BLaER1 treated with 17β-estradiol and CSF1 and Interleukin-3, amounts not matched to agents 10 nM and 100 nM (cell line): ENCODE results near the gene KLF17.
A peak's percentile ranks its signal among the peaks of the same experiment; 100 is the strongest.

Experiments
- H3K27ac ChIP-seq, 11 experiments: shearing (Covaris generic); formaldehyde crosslinking; 2 replicates each; pipeline ENCODE4 v1.8.1; 2022
- H3K27me3 ChIP-seq, 11 experiments: shearing (Covaris generic); formaldehyde crosslinking; 2 replicates each; pipeline ENCODE4 v1.8.1; 2022
- H3K36me3 ChIP-seq, 11 experiments: shearing (Covaris generic); formaldehyde crosslinking; 2 replicates each; pipeline ENCODE4 v1.8.1; 2022
- H3K4me1 ChIP-seq, 10 experiments: shearing (Covaris generic); formaldehyde crosslinking; 2 replicates each; pipeline ENCODE4 v1.8.1; 2022
- H3K4me2 ChIP-seq, 11 experiments: shearing (Covaris generic); formaldehyde crosslinking; 2 replicates each; pipeline ENCODE4 v1.8.1; 2022
- H3K4me3 ChIP-seq, 10 experiments: shearing (Covaris generic); formaldehyde crosslinking; 2 replicates each; pipeline ENCODE4 v1.8.1; 2022
- H3K9ac ChIP-seq, 11 experiments: shearing (Covaris generic); formaldehyde crosslinking; 2 replicates each; pipeline ENCODE4 v1.8.1; 2022
- H3K9me3 ChIP-seq, 11 experiments: shearing (Covaris generic); formaldehyde crosslinking; replicated peaks in 1 of 11; 2 replicates each; pipeline ENCODE4 v1.8.1; 2022
- H4K20me1 ChIP-seq, 11 experiments: shearing (Covaris generic); formaldehyde crosslinking; 2 replicates each; pipeline ENCODE4 v1.8.1; 2022
- Cebpa-rat ChIP-seq, 11 experiments: shearing (Covaris generic); IDR thresholded peaks; 2 replicates each; pipeline ENCODE4 v1.8.1; 2022

Gene KLF17

GRCh38 chr1:44118682-44119081 is at the start of gene KLF17:
Gene KLF17 (plus strand): TSS chr1:44118821. CDS start chr1:44118908, 87 bp downstream.
- no peaks in the 10 kb centered on the region for H3K27me3 ChIP-seq
- no peaks in the 10 kb centered on the region; a peak in 1 of 22 replicates for H3K9me3 ChIP-seq
- no peak within 1 kb of the TSS for H3K9ac ChIP-seq
- H4K20me1 ChIP-seq = no peaks in the 10 kb centered on the region; a peak in 1 of 22 replicates
- no peak within 1 kb of the TSS for H3K4me3 ChIP-seq
- H3K4me1 ChIP-seq = peaks cover 0 to 7% (median 0%) of the 10 kb centered on the region in 10 experiments; a peak in 1 of 20 replicates
- H3K36me3 ChIP-seq = no peaks in the 10 kb centered on the region
- H3K27ac ChIP-seq = no peak within 1 kb of the TSS
- TF ChIP-seq Cebpa-rat (IDR thresholded peaks at IDR 0.05) = no peak
- H3K4me2 ChIP-seq = no peak within 1 kb of the TSS

GRCh38 chr1:44071461-44071860 is 47.2 kb upstream of the KLF17 start:
- H3K9me3 ChIP-seq = peaks cover 0 to 11% (median 0%) of the 10 kb centered on the region in 11 experiments; a peak in 9 of 22 replicates
- no peaks in the 10 kb centered on the region for H3K27me3 ChIP-seq
- H3K4me2 ChIP-seq = peak overlapping the region; percentile 23 to 96 (median 55); a peak in 18 of 22 replicates
- peak overlapping the region in 5 of 11 experiments; percentile 1 to 30 (median 23); a peak in 5 of 22 replicates for H3K27ac ChIP-seq
- peaks cover 68 to 80% (median 77%) of the 10 kb centered on the region in 10 experiments for H3K4me1 ChIP-seq
- H3K36me3 ChIP-seq = no peaks in the 10 kb centered on the region
- TF ChIP-seq Cebpa-rat (IDR thresholded peaks at IDR 0.05) = no peak
- H4K20me1 ChIP-seq = no peaks in the 10 kb centered on the region
- no peak overlapping the region for H3K9ac ChIP-seq
- no peak overlapping the region for H3K4me3 ChIP-seq

- Histone ChIP-seq H3K36me3 (no peaks in the 10 kb centered on the region), H3K9me3 (peaks cover 0 to 11% (median 0%) of the 10 kb centered on the region in 11 experiments; a peak in 9 of 22 replicates), H3K27ac (peak overlapping the region in 4 of 11 experiments; percentile 21 to 30 (median 24); a peak in 3 of 22 replicates), H3K9ac (no peak overlapping the region), H4K20me1 (no peaks in the 10 kb centered on the region), H3K27me3 (no peaks in the 10 kb centered on the region), H3K4me3 (no peak overlapping the region), H3K4me2 (peak overlapping the region in 10 of 11 experiments; percentile 23 to 96 (median 54); a peak in 20 of 22 replicates), H3K4me1 (peaks cover 60 to 76% (median 70%) of the 10 kb centered on the region in 10 experiments)
- no peak for TF ChIP-seq Cebpa-rat (IDR thresholded peaks at IDR 0.05)
Observed at GRCh38 chr1:44072204-44072603, 46.4 kb upstream of the KLF17 start.

- H3K9ac ChIP-seq = no peak overlapping the region
- no peak overlapping the region; a peak in 2 of 22 replicates for H3K27ac ChIP-seq
- H3K36me3 ChIP-seq = no peaks in the 10 kb centered on the region
- peaks cover 54 to 70% (median 64%) of the 10 kb centered on the region in 10 experiments for H3K4me1 ChIP-seq
- no peak overlapping the region for H3K4me3 ChIP-seq
- no peaks in the 10 kb centered on the region for H4K20me1 ChIP-seq
- H3K4me2 ChIP-seq = peak overlapping the region; percentile 50 to 96 (median 55); a peak in 21 of 22 replicates
- no peaks in the 10 kb centered on the region for H3K27me3 ChIP-seq
- TF ChIP-seq Cebpa-rat (IDR thresholded peaks at IDR 0.05) = no peak
- peaks cover 0 to 11% (median 0%) of the 10 kb centered on the region in 11 experiments; a peak in 9 of 22 replicates for H3K9me3 ChIP-seq
Observed at GRCh38 chr1:44072821-44073220, 45.8 kb upstream of the KLF17 start.

GRCh38 chr1:44073528-44073927 is 45.1 kb upstream of the KLF17 start:
- Histone ChIP-seq H3K9ac (no peak overlapping the region), H3K36me3 (no peaks in the 10 kb centered on the region), H3K4me2 (peak overlapping the region; percentile 50 to 96 (median 55)), H3K27ac (no peak overlapping the region; a peak in 3 of 22 replicates), H4K20me1 (no peaks in the 10 kb centered on the region), H3K4me3 (no peak overlapping the region), H3K27me3 (no peaks in the 10 kb centered on the region), H3K4me1 (peaks cover 47 to 63% (median 57%) of the 10 kb centered on the region in 10 experiments), H3K9me3 (peaks cover 0 to 11% (median 0%) of the 10 kb centered on the region in 11 experiments; a peak in 9 of 22 replicates)
- TF ChIP-seq Cebpa-rat (IDR thresholded peaks at IDR 0.05) = no peak

GRCh38 chr1:44074415-44074814 is 44.2 kb upstream of the KLF17 start:
- Histone ChIP-seq H3K27ac (no peak overlapping the region), H3K27me3 (no peaks in the 10 kb centered on the region), H3K4me1 (peaks cover 42 to 54% (median 51%) of the 10 kb centered on the region in 10 experiments), H4K20me1 (no peaks in the 10 kb centered on the region), H3K36me3 (no peaks in the 10 kb centered on the region), H3K4me2 (peak overlapping the region in 7 of 11 experiments; percentile 25 to 96 (median 55); a peak in 9 of 22 replicates), H3K9me3 (peaks cover 0 to 5% (median 0%) of the 10 kb centered on the region in 11 experiments; a peak in 7 of 22 replicates), H3K4me3 (no peak overlapping the region), H3K9ac (no peak overlapping the region)
- TF ChIP-seq Cebpa-rat (IDR thresholded peaks at IDR 0.05) = no peak

GRCh38 chr1:44076066-44076465 is 42.6 kb upstream of the KLF17 start:
- Histone ChIP-seq H4K20me1 (no peaks in the 10 kb centered on the region), H3K4me3 (no peak overlapping the region), H3K36me3 (no peaks in the 10 kb centered on the region), H3K9me3 (no peaks in the 10 kb centered on the region), H3K9ac (no peak overlapping the region), H3K4me2 (no peak overlapping the region), H3K27me3 (no peaks in the 10 kb centered on the region), H3K4me1 (peaks cover 28 to 39% (median 36%) of the 10 kb centered on the region in 10 experiments), H3K27ac (no peak overlapping the region)
- TF ChIP-seq Cebpa-rat (IDR thresholded peaks at IDR 0.05) = no peak

GRCh38 chr1:44077421-44077820 is 41.2 kb upstream of the KLF17 start:
- Histone ChIP-seq H3K4me2 (no peak overlapping the region), H3K27ac (no peak overlapping the region), H3K9me3 (no peaks in the 10 kb centered on the region)

GRCh38 chr1:44078104-44078503 is 40.5 kb upstream of the KLF17 start:
- no peaks in the 10 kb centered on the region for H3K36me3 ChIP-seq
- peaks cover 10 to 18% (median 17%) of the 10 kb centered on the region in 10 experiments for H3K4me1 ChIP-seq
- no peak overlapping the region for H3K27ac ChIP-seq
- H3K9me3 ChIP-seq = no peaks in the 10 kb centered on the region
- H3K27me3 ChIP-seq = no peaks in the 10 kb centered on the region
- no peak overlapping the region for H3K9ac ChIP-seq
- no peaks in the 10 kb centered on the region for H4K20me1 ChIP-seq
- no peak overlapping the region for H3K4me3 ChIP-seq
- no peak overlapping the region for H3K4me2 ChIP-seq
- no peak for TF ChIP-seq Cebpa-rat (IDR thresholded peaks at IDR 0.05)

More at GRCh38 chr1:44077421-44077820, 41.2 kb upstream of the KLF17 start:
- TF ChIP-seq Cebpa-rat (IDR thresholded peaks at IDR 0.05) = no peak
- peaks cover 16 to 25% (median 22%) of the 10 kb centered on the region in 10 experiments for H3K4me1 ChIP-seq
- H4K20me1 ChIP-seq = no peaks in the 10 kb centered on the region
- H3K27me3 ChIP-seq = no peaks in the 10 kb centered on the region
- no peak overlapping the region for H3K9ac ChIP-seq
- no peak overlapping the region for H3K4me3 ChIP-seq
- no peaks in the 10 kb centered on the region for H3K36me3 ChIP-seq

- H4K20me1 ChIP-seq = no peaks in the 10 kb centered on the region
- H3K4me1 ChIP-seq = peaks cover 0 to 6% (median 3%) of the 10 kb centered on the region in 10 experiments; a peak in 6 of 20 replicates
- no peaks in the 10 kb centered on the region for H3K9me3 ChIP-seq
- H3K4me3 ChIP-seq = no peak overlapping the region
- H3K27ac ChIP-seq = no peak overlapping the region
- no peaks in the 10 kb centered on the region for H3K27me3 ChIP-seq
- no peak overlapping the region for H3K9ac ChIP-seq
- no peak for TF ChIP-seq Cebpa-rat (IDR thresholded peaks at IDR 0.05)
- H3K36me3 ChIP-seq = no peaks in the 10 kb centered on the region
- no peak overlapping the region for H3K4me2 ChIP-seq
Observed at GRCh38 chr1:44079566-44079965, 39.1 kb upstream of the KLF17 start.
